ENCODE measurements around the gene KRT17.

KRT17 gene

GRCh38 chr17:41575336-41575735 is 49.0 kb downstream of the KRT17 start:
- TF ChIP-seq CTCF (IDR thresholded peaks at IDR 0.05), result no peak

DNA sequence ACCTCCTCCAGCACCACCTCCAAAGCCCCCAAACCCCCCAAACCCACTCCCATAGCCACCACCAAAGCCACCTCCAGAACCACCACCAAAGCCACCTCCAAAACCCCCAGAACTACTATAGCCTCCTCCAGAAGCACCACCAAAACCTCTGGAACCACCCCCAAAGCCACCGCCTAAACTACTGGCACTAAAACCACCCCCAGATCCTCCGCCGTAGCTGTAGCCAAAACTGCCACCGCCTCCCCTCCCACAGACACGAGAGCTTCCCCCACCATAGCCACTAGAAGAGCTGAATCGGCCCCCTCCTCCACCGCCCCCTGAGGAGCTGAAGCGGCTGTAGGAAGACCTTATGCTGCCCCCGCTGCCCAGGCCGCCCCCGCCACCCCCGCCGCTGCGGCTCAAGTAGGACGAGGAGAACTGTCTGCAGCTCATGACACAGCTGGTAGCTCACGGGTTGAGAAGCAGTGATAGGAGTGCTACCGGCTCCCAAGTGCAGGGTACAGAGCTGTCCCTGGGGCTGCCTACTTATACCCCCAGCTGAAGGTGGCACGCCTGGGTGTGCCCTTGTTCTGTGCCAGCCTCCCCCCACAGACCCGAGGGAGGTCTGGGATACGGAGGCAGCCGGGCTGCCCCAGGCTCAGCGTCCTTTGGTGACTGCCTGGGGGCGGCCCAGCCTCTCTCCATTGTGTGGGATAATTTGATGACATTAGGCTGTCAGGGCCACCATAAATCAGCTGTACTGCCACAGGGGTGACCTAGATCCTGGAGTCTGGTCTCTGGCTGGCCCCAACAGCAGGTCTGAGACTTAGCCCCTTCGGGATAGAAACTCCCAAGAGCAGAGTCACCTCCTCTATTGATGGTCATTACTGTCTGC is 52.6 kb downstream of the KRT17 start, which contains the start of gene KRT9:
Gene KRT9, minus strand, starts transcription at position 499 of the 874 bp plus-strand sequence. Its CDS starts 67 bp downstream, at position 432.
- no peak for TF ChIP-seq CTCF (IDR thresholded peaks at IDR 0.05)
